HG02938 (cell line): ENCODE data around the gene METTL17.
A peak's percentile ranks its signal among the peaks of the same experiment; 100 is the strongest.
"Not testable (repeated sequence)": the region's sequence is repeated elsewhere in the genome, so short reads cannot be mapped to it uniquely, and the experiment has no call there.

ENCODE experiments used
- ATAC-seq: cut with Tn5 transposase; IDR thresholded peaks from one replicate; pipeline ENCODE4 v1.9.1; 2021; ENCODE audit warnings: mild to moderate bottlenecking, moderate library complexity; ENCODE audit not compliant: unreplicated experiment

The METTL17 gene

DNA sequence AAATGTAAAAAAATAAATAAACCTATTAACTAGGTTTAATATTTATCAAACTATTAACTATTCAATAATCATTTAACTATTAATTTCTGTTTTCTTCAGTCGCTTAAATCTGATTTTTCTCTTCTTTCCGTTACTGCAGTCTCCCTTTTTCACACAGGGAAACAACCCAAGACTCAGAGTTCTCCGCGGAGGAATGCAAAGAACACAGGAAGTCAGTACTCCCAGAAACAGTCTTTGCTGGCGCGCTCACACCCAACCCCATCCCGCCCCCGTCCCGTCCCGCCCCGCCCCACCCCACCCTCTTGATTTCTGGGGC lies 351 bp upstream of the METTL17 start:
- no peak for ATAC-seq

- no peak for ATAC-seq
Measured at GRCh38 chr14:20996521-20996920, 6.7 kb downstream of the METTL17 start.

DNA sequence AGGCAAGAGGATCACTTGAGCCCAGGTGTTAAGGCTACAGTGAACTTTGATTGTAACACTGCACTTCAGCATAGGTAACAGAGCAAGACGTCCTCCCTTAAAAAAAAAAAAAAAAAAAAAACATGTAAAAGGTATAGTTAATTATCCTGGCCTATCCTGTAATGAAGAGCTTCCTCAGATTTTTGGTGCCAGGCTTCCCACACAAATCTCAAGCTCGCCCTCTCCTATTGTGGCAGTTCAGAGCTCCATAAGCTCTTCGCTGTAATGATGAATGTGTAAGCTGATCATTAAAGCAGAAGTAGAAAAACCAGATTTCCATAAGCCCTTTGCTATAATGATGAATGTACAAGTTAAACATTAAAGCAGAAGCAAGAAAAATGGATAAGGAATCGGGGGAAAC lies 7.3 kb downstream of the METTL17 start:
- no peak for ATAC-seq

DNA sequence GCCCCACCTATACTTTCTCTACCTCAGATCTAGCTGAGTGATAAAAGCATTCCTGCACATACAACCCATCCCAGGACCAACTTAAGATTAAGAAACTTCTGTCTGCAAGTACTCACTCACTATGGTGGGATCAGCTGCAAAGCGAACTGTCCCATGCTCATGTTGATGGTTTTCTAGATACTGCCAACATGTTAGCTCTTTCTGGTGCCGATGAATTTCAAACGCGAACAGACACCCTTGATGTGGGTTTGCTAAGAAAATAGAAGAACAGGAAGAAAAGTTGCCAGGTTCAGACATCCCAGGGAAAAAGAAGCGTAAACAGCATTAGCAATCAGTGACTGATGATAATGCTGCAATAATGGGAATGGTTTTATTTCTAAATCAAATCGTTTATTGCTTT lies 7.8 kb downstream of the METTL17 start:
- ATAC-seq: no peak

DNA sequence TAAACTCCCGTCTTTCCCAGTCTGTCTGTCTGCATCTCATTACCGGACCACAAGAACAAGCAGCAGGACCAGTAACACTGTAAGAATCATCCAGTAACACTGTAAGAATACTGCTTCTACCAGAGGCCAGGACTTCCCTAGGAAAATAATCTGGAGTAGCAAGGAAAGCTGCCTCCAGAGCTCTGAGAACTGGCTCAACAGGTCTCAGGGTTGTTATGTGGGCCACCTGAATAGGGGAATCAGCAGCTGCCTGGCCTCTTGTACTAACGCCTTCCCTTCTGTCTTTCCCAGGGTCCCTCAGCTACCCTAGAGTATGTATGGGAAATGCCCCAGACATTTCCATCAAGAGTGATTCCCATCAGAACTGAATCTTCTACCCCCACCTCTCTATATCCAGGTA lies 8.4 kb downstream of the METTL17 start:
- no peak for ATAC-seq

DNA sequence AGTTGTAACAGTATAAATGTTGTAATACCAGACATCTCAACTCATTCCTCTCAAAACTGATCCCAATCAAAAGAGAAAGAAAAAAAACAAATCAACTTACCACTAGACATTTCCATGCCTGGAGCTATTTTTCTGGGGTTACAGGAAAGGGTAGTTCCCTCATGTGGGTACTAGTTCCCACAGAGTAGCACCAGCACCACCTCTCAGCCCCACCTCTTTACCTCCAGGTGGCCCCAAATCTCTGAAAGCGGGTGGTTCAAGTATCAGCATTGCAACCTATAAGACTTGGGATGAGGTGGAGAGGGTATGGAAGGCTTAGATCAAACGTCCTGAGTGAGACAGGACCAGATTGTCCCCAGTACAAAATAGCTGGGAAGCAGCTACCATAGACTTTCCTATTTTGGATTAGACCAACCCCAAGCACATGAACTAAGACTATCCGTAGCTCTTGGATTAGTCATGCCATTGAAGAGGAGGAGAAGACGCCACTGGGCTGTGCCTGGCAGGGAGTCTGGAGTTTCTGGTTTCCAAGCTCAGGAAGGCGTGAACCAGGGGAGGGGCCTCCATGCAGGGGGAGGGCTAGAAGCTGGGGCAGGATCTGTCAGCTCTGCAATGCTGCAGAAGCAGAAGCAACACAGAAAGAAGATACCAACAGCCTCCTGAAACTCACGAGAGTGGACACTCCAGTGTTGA lies 9.0 kb downstream of the METTL17 start, which contains the start of gene SLC39A2:
SLC39A2 (plus strand) TSS at position 620 of the 693 bp plus-strand sequence. CDS start 154 bp downstream, outside the sequence.
- ATAC-seq: no peak

GRCh38 chr14:20999591-20999990 lies 9.8 kb downstream of the METTL17 start:
- no peak for ATAC-seq

DNA sequence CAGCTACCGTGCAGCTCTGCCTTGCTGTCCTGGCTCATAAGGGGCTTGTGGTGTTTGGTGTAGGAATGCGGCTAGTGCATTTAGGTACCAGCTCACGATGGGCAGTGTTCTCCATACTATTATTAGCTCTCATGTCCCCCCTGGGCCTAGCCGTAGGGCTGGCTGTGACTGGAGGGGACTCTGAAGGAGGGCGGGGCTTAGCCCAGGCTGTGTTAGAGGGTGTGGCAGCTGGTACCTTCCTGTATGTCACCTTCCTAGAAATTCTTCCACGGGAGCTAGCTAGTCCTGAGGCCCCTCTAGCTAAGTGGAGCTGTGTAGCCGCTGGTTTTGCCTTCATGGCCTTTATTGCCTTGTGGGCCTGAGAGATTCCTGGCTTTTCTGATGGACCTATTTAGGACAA lies 11.4 kb downstream of the METTL17 start:
- no peak for ATAC-seq

GRCh38 chr14:21003788-21004346 lies 14.1 kb downstream of the METTL17 start:
- ATAC-seq: no peak

- ATAC-seq: not testable (repeated sequence)
Measured at GRCh38 chr14:21009721-21010120, 19.9 kb downstream of the METTL17 start.

GRCh38 chr14:21011136-21011535 lies 21.4 kb downstream of the METTL17 start:
- no peak for ATAC-seq

- peak; percentile 47 for ATAC-seq
Measured at GRCh38 chr14:21014761-21015190, 25.0 kb downstream of the METTL17 start.

- ATAC-seq: no peak
Measured at GRCh38 chr14:21015312-21015711, 25.5 kb downstream of the METTL17 start.

DNA sequence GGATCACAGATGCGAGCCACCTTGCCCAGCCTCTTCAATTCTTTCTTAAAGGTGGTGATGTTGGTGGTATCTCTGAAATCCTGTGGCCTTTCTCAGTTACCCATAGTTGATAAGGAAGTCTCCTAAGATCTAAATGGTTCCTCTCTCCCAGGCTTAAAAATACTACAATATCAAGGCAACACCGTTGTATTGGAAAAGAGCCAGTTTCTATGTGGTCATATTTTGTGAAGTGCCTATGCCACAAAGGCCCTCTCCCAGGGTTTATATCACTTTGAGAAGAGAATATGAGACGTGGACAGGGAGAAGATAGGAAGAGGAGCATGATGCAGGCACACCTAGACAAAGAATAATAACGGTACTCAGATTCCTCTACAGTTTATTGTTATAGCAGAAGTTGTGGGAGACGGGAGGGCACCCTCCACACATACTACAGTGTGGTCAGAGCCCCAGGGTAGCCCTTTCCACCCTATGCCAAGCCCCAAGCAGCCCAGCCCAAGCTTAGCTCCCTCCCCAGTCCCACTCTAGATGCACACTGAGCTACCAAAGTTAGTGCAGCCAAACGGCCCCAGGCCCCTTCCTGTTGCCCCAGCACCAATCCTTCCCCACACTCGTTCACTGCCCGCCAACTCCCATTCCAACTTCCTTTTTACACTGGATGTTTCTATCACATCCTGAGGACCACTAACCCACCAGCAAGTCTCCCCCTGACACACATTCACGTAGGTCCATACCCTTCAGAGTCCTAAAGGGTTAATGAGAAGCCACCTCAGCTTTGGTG lies 26.8 kb downstream of the METTL17 start:
- ATAC-seq: no peak

DNA sequence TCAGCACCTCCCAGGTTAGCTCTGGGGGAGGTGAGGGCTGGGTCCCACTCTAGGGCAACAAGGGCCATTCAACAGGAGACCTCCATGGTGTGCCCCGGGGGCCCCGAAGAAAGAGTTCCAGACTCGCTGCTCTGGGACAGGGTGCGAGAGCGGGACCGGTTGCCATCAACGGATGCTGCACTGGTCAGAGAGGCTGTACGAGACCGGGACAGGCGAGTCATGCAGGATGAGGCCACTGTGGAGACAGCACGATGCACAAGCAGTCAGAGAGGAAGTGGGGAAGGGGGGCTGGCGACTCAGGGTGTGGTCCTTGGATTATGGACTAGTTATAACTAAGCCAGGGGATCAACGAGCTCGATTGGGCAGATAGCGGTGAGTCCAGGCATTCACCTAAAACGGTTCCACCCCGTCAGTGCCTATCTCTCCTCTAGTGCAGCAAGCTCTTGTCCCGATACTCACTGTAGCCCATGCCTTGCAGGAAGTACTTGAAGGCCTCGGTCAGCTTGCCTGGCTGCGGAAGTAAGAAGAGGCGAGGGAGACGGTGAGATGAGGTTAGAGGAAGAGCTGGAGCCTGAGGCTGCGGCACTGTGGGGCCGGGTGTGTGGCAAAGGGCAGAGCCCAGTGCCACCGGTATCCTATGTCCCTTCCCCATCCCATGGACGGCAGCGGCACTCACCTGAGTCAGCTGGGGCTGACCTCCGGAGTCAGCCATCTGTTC lies 27.9 kb downstream of the METTL17 start:
- no peak for ATAC-seq

GRCh38 chr14:21018286-21018685 lies 28.5 kb downstream of the METTL17 start:
- ATAC-seq: no peak

- no peak for ATAC-seq
Measured at GRCh38 chr14:21018781-21019180, 29.0 kb downstream of the METTL17 start.

DNA sequence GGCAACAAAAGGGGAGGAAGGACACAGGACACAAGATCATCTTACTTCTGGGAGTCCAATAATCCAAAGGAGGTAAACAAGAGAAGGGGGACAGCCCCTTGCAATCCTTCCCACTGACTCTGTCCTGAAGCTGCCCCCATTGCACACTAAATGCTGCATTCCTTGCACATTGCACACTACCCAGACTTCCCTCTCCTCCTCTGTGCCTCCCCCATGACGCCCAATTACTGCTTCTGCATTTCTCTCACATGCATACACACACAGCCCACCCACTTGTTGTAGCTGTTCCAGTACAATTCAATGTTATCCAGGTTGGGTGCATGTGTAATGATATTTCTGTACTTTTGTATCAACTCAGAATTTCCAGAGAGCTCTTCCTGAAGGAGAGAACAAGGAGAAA lies 29.6 kb downstream of the METTL17 start:
- no peak for ATAC-seq

GRCh38 chr14:21020977-21021545 lies 31.3 kb downstream of the METTL17 start:
- no peak for ATAC-seq

- no peak for ATAC-seq
Measured at GRCh38 chr14:21022686-21023085, 32.9 kb downstream of the METTL17 start.

DNA sequence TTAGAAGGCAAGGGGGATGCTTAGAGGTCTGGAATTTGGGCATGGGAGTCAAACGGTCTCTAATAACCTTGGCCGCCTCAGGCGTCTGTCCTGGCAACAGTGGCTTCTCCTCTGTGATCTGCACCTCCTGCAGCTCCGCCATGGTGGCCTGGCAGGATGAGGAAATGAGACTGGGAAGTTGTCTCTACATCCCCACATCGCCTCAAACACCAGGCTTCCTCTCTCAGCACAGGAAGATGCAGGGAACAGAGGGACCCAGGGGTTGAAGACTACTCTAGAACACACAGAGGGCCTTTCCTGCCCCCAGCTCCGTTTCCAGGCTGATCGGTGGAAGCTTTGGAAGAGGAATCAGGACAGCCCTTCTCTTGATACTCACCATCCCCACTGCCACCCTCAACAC lies 33.4 kb downstream of the METTL17 start:
- ATAC-seq: no peak
